ENCODE results near the gene CMTM7. TPM values are rescaled to one million over a fixed set of nuclear protein-coding genes. Genes with fewer than 3 reads are reported as not detected.

Gene CMTM7
- total and polyA plus RNA-seq, 11 donors = 2.3 to 16.8 (median 3.6) TPM

DNA sequence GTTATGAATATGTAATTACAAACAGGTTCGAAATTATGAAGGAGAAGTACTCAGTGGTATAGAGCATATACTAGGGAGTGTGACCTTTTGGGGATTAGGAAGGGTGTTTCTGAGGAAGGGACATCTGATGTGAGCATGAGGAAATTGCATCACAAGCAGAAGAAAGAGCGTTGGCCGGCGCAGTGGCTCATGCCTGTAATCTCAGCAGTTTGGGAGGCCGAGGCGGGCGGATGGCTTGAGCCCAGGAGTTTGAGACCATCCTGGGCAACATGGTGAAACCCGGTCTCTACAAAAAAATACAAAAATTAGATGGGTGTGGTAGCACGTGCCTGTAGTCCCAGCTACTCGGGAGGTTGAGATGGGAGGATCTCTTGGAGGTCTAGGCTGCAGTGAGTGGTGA lies 6.9 kb downstream of the CMTM7 start:
- Histone ChIP-seq H3K9me3 (no peaks in the 10 kb centered on the region), H3K4me1 (peaks cover 0 to 89% (median 27%) of the 10 kb centered on the region in 12 donors), H3K27ac (peak overlapping the region in 8 of 12 donors; percentile 4 to 82 (median 52)), H3K36me3 (no peaks in the 10 kb centered on the region), H3K4me3 (no peak overlapping the region), H3K27me3 (no peaks in the 10 kb centered on the region)
- TF ChIP-seq, protein P1, sequence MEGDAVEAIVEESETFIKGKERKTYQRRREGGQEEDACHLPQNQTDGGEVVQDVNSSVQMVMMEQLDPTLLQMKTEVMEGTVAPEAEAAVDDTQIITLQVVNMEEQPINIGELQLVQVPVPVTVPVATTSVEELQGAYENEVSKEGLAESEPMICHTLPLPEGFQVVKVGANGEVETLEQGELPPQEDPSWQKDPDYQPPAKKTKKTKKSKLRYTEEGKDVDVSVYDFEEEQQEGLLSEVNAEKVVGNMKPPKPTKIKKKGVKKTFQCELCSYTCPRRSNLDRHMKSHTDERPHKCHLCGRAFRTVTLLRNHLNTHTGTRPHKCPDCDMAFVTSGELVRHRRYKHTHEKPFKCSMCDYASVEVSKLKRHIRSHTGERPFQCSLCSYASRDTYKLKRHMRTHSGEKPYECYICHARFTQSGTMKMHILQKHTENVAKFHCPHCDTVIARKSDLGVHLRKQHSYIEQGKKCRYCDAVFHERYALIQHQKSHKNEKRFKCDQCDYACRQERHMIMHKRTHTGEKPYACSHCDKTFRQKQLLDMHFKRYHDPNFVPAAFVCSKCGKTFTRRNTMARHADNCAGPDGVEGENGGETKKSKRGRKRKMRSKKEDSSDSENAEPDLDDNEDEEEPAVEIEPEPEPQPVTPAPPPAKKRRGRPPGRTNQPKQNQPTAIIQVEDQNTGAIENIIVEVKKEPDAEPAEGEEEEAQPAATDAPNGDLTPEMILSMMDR (IDR thresholded peaks at IDR 0.05) = no peak
- no peak for TF ChIP-seq POLR2A (IDR thresholded peaks at IDR 0.05)
- WGBS, 4 donors = 52 to 61% (median 59%) methylated on average over 10 of the region's 10 CpGs
- DNase-seq (peak; percentile 43 to 81 (median 60)), ATAC-seq (peak; percentile 37 to 72 (median 52))
- intact Hi-C loops (cut with DNase I) = loop anchor here in 6 of 10 donors (2.0 to 10.0 kb wide), 5 partner anchors 24 to 224 kb away; no protein-coding TSS in a partner anchor

DNA sequence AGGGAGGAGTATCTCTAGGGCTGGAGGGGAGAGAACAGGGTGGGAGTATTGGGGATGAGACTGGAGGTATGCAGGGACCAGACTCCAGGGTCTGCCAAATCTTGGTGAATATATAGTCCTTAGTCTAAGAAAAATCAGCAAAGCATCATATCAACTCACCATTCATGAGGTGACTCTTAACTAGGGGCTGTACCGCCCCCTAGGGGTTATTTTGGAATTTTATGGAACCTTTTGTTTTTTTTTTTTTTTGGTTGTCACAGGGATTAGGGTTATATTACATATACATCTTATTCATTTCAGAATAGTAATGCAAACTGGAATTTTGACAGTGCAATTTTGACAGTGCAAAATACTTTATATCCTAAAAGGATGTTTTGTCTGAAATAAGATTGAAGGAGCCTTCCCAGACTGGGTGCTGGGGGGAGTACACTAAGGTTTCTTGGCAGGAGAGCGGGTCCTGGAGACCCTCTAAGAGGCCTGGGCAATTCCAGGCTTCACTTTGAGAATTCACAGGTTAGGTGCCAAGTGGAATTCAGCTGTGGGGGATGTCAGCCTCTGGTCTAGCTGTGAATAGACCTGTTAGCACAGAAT lies 7.5 kb downstream of the CMTM7 start:
- no peak for ATAC-seq
- Histone ChIP-seq H3K4me1 (peaks cover 0 to 89% (median 27%) of the 10 kb centered on the region in 12 donors), H3K4me3 (no peak overlapping the region), H3K27ac (peak overlapping the region in 7 of 12 donors; percentile 4 to 82 (median 60)), H3K9me3 (no peaks in the 10 kb centered on the region), H3K27me3 (no peaks in the 10 kb centered on the region), H3K36me3 (no peaks in the 10 kb centered on the region)
- WGBS, 4 donors = 23 to 62% (median 54%) methylated on average over 2 of the region's 2 CpGs
- no peak for TF ChIP-seq POLR2A (IDR thresholded peaks at IDR 0.05)
- TF ChIP-seq, protein P1 (IDR thresholded peaks at IDR 0.05) = peak; percentile 36 to 74 (median 64)
- intact Hi-C loops (cut with DNase I) = loop anchor here in 6 of 10 donors (2.0 to 10.0 kb wide), 5 partner anchors 24 to 224 kb away; no protein-coding TSS in a partner anchor
- no peak for DNase-seq

DNA sequence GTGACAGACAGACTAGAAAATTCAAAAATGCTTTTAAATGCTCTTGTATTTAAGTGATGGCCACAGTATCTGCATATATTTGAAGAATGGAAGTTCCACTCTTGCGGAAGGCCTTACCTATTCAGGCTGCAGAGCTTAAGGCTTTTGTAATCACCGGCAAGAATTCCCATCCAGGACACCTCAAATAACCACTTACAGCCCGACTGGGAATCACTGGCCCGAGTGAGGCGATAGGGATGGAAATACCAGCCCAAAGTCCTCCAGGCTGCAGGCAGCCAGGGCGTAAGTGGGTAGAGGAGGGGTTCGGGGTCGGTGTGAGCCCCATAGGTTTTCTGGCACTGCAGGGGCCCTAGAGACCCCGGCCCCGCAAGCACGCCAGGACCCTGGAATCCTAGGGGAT lies 9.5 kb downstream of the CMTM7 start:
- Histone ChIP-seq H3K4me3 (peak overlapping the region in 11 of 12 donors; percentile 35 to 61 (median 51)), H3K4me1 (peaks cover 0 to 94% (median 27%) of the 10 kb centered on the region in 12 donors), H3K27ac (peak overlapping the region; percentile 70 to 97 (median 86)), H3K36me3 (no peaks in the 10 kb centered on the region), H3K9me3 (no peaks in the 10 kb centered on the region), H3K27me3 (no peaks in the 10 kb centered on the region)
- WGBS, 4 donors = 7 to 12% (median 10%) methylated on average over 11 of the region's 11 CpGs
- intact Hi-C loops (cut with DNase I) = loop anchor here in 2 of 10 donors (5.0 to 10.0 kb wide), 3 partner anchors 64 to 224 kb away; no protein-coding TSS in a partner anchor
- DNase-seq (no peak), ATAC-seq (peak in 1 of 4 donors; percentile 1)
- no peak for TF ChIP-seq POLR2A (IDR thresholded peaks at IDR 0.05)
- TF ChIP-seq, protein P1 (IDR thresholded peaks at IDR 0.05) = no peak

DNA sequence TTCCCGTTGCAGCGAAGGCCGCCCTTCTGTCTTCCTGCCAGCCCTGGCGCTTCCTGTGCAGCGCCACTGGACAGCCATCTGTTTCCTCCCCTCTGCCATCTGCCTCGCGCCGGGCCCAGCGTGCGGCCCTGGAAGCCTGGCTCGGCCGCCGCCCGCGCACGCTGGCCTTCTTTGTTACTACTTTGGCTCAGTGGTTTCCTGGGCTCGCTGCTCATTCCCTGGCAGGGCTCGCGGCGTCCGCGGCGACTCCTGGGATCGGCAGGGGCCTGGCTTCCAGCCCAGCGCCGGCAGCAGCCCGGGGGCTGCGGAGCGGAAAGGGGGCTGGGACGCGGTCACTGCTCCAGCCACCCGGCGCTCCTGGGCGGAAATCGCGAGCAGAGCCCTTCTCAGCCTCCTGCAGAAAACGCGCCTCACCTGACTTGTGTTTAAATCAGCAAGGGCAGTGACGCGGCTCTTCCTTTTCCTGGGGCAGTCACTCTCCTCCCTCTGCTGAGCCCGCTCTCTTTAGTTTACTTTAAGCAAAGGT lies 10.0 kb downstream of the CMTM7 start:
- no peaks in the 10 kb centered on the region for H3K36me3 ChIP-seq
- H3K27me3 ChIP-seq = no peaks in the 10 kb centered on the region
- intact Hi-C loops (cut with DNase I) = loop anchor here in 2 of 10 donors (5.0 to 10.0 kb wide), 3 partner anchors 63 to 224 kb away; no protein-coding TSS in a partner anchor
- H3K27ac ChIP-seq = peak overlapping the region; percentile 70 to 97 (median 86)
- DNase-seq (peak; percentile 85 to 94 (median 86)), ATAC-seq (peak; percentile 70 to 94 (median 90))
- 1 to 3% (median 2%) methylated on average over 27 to 41 of the region's 41 CpGs for WGBS, 4 donors
- H3K9me3 ChIP-seq = no peaks in the 10 kb centered on the region
- H3K4me3 ChIP-seq = peak overlapping the region; percentile 2 to 61 (median 50)
- peaks cover 0 to 93% (median 27%) of the 10 kb centered on the region in 12 donors for H3K4me1 ChIP-seq
- peak in 1 of 2 donors; percentile 25 for TF ChIP-seq POLR2A (IDR thresholded peaks at IDR 0.05)
- TF ChIP-seq, protein P1 (IDR thresholded peaks at IDR 0.05) = no peak
